ENCODE measurements around the gene SCAF4. TPM values are rescaled to one million over a fixed set of nuclear protein-coding genes. Genes with fewer than 3 reads are reported as not detected.

The SCAF4 gene
- total and polyA plus RNA-seq, 4 donors: 7.1 to 11.1 (median 9.3) TPM

DNA sequence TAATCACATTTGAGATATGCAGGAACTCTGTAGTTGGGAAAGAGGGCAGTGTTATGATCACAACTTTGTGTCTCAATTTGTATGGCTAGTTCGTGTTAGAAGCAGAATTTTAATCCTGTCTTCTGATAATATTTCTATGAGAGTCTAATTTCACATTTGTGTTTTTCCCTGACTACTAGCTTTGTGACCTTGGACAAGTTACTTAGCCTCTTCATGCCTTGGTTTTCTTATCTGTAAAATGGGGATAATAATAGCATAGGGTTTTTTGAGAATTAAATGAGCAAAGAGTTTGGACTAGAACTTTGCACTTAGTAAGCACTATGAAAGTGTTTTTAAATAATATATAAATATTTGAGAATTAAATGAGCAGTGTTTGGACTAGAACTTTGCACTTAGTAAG is 24.9 kb upstream of the SCAF4 start:
- Histone ChIP-seq H3K9ac (ENCODE audit: low read depth in 1 of 2, low read length in 2 of 2) (no peak overlapping the region), H3K27me3 (ENCODE audit: control insufficient read depth in 4 of 4, insufficient read depth in 4 of 4, low read length in 3 of 4) (no peaks in the 10 kb centered on the region), H3K27ac (ENCODE audit: low read depth in 1 of 2, low read length in 2 of 2) (no peak overlapping the region), H3K4me1 (ENCODE audit: control insufficient read depth in 4 of 4, insufficient read depth in 4 of 4, low read length in 3 of 4) (no peaks in the 10 kb centered on the region), H3K4me3 (ENCODE audit: low read depth in 1 of 3, low read length in 3 of 3) (no peak overlapping the region), H3K9me3 (ENCODE audit: control insufficient read depth in 4 of 4, low read length in 3 of 4) (no peaks in the 10 kb centered on the region), H3K36me3 (ENCODE audit: control insufficient read depth in 4 of 4, insufficient read depth in 3 of 4, low read depth in 1 of 4, low read length in 3 of 4) (no peaks in the 10 kb centered on the region)
- no peak for TF ChIP-seq RXRA (IDR thresholded peaks at IDR 0.05)
- TF ChIP-seq, protein P1, sequence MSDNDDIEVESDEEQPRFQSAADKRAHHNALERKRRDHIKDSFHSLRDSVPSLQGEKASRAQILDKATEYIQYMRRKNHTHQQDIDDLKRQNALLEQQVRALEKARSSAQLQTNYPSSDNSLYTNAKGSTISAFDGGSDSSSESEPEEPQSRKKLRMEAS (IDR thresholded peaks at IDR 0.05): no peak
- TF ChIP-seq, protein P2, sequence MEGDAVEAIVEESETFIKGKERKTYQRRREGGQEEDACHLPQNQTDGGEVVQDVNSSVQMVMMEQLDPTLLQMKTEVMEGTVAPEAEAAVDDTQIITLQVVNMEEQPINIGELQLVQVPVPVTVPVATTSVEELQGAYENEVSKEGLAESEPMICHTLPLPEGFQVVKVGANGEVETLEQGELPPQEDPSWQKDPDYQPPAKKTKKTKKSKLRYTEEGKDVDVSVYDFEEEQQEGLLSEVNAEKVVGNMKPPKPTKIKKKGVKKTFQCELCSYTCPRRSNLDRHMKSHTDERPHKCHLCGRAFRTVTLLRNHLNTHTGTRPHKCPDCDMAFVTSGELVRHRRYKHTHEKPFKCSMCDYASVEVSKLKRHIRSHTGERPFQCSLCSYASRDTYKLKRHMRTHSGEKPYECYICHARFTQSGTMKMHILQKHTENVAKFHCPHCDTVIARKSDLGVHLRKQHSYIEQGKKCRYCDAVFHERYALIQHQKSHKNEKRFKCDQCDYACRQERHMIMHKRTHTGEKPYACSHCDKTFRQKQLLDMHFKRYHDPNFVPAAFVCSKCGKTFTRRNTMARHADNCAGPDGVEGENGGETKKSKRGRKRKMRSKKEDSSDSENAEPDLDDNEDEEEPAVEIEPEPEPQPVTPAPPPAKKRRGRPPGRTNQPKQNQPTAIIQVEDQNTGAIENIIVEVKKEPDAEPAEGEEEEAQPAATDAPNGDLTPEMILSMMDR (IDR thresholded peaks at IDR 0.05; ENCODE audit: low read depth, low read length, missing input control): no peak
- TF ChIP-seq, protein P3, sequence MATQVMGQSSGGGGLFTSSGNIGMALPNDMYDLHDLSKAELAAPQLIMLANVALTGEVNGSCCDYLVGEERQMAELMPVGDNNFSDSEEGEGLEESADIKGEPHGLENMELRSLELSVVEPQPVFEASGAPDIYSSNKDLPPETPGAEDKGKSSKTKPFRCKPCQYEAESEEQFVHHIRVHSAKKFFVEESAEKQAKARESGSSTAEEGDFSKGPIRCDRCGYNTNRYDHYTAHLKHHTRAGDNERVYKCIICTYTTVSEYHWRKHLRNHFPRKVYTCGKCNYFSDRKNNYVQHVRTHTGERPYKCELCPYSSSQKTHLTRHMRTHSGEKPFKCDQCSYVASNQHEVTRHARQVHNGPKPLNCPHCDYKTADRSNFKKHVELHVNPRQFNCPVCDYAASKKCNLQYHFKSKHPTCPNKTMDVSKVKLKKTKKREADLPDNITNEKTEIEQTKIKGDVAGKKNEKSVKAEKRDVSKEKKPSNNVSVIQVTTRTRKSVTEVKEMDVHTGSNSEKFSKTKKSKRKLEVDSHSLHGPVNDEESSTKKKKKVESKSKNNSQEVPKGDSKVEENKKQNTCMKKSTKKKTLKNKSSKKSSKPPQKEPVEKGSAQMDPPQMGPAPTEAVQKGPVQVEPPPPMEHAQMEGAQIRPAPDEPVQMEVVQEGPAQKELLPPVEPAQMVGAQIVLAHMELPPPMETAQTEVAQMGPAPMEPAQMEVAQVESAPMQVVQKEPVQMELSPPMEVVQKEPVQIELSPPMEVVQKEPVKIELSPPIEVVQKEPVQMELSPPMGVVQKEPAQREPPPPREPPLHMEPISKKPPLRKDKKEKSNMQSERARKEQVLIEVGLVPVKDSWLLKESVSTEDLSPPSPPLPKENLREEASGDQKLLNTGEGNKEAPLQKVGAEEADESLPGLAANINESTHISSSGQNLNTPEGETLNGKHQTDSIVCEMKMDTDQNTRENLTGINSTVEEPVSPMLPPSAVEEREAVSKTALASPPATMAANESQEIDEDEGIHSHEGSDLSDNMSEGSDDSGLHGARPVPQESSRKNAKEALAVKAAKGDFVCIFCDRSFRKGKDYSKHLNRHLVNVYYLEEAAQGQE (IDR thresholded peaks at IDR 0.05): no peak
- DNase-seq (ENCODE audit: low spot score): no peak
- WGBS: 86% methylated on average over 1 of the region's 1 CpG

DNA sequence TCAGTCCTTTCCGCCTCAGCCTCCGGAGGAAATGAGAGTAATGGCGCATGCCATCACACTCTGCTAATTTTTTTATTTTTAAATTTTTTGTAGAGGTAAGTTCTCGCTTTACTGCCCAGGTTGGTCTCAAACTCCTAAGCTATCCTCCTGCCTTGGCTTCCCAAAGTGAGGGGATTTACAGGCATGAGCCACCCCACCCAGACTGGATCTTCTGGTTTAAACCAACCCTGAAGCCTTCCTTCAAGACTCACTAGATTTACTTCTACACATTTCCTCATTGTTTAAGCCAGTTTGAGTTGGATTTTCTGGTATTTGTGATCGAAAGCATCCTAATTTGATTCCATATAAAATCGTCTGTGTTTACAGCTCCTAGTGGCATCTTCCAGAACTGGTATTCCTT is 23.1 kb upstream of the SCAF4 start:
- no peak for DNase-seq (ENCODE audit: low spot score)
- H3K9me3 ChIP-seq (ENCODE audit: control insufficient read depth in 4 of 4, low read length in 3 of 4): no peaks in the 10 kb centered on the region
- no peak overlapping the region for H3K4me3 ChIP-seq (ENCODE audit: low read depth in 1 of 3, low read length in 3 of 3)
- H3K27ac ChIP-seq (ENCODE audit: low read depth in 1 of 2, low read length in 2 of 2): no peak overlapping the region
- no peaks in the 10 kb centered on the region for H3K36me3 ChIP-seq (ENCODE audit: control insufficient read depth in 4 of 4, insufficient read depth in 3 of 4, low read depth in 1 of 4, low read length in 3 of 4)
- WGBS: 90% methylated on average over 6 of the region's 6 CpGs
- TF ChIP-seq SP1 (IDR thresholded peaks at IDR 0.05) (no peak), HNF4G (IDR thresholded peaks at IDR 0.05) (no peak), RAD21 (IDR thresholded peaks at IDR 0.05) (no peak), RXRA (IDR thresholded peaks at IDR 0.05) (no peak), FOXA1 (IDR thresholded peaks at IDR 0.05) (no peak), HNF4A (conservative IDR thresholded peaks at IDR 0.05) (no peak), GABPA (IDR thresholded peaks at IDR 0.05 in 1 of 2, conservative IDR thresholded peaks at IDR 0.05 in 1 of 2) (no peak), JUND (IDR thresholded peaks at IDR 0.05) (no peak), NR2F2 (IDR thresholded peaks at IDR 0.05) (no peak), EGR1 (IDR thresholded peaks at IDR 0.05; ENCODE audit: low read depth in 2 of 2) (no peak), FOXA2 (IDR thresholded peaks at IDR 0.05) (no peak)
- TF ChIP-seq, protein P4, sequence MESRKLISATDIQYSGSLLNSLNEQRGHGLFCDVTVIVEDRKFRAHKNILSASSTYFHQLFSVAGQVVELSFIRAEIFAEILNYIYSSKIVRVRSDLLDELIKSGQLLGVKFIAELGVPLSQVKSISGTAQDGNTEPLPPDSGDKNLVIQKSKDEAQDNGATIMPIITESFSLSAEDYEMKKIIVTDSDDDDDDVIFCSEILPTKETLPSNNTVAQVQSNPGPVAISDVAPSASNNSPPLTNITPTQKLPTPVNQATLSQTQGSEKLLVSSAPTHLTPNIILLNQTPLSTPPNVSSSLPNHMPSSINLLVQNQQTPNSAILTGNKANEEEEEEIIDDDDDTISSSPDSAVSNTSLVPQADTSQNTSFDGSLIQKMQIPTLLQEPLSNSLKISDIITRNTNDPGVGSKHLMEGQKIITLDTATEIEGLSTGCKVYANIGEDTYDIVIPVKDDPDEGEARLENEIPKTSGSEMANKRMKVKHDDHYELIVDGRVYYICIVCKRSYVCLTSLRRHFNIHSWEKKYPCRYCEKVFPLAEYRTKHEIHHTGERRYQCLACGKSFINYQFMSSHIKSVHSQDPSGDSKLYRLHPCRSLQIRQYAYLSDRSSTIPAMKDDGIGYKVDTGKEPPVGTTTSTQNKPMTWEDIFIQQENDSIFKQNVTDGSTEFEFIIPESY (IDR thresholded peaks at IDR 0.05): no peak
- TF ChIP-seq, protein P3 (IDR thresholded peaks at IDR 0.05): no peak
- TF ChIP-seq, protein P1 (IDR thresholded peaks at IDR 0.05): no peak
- TF ChIP-seq, protein P2 (IDR thresholded peaks at IDR 0.05; ENCODE audit: low read depth, low read length, missing input control): no peak
- H3K27me3 ChIP-seq (ENCODE audit: control insufficient read depth in 4 of 4, insufficient read depth in 4 of 4, low read length in 3 of 4): no peaks in the 10 kb centered on the region
- H3K9ac ChIP-seq (ENCODE audit: low read depth in 1 of 2, low read length in 2 of 2): no peak overlapping the region
- H3K4me1 ChIP-seq (ENCODE audit: control insufficient read depth in 4 of 4, insufficient read depth in 4 of 4, low read length in 3 of 4): no peaks in the 10 kb centered on the region
